Osteoblast (primary cell): ENCODE measurements around the gene ZNF805. TPM values are rescaled to one million over a fixed set of nuclear protein-coding genes. Genes with fewer than 3 reads are reported as not detected.
"Not testable (repeated sequence)": the region's sequence is repeated elsewhere in the genome, so short reads cannot be mapped to it uniquely, and the experiment has no call there.

Experiments
- DNase-seq: peaks from one replicate; pipeline ENCODE4 v3.0.0; 2011; ENCODE audit warnings: low spot score, mixed read lengths; ENCODE audit not compliant: insufficient read length; ENCODE audit errors: missing footprints
- H2AFZ ChIP-seq: 2 replicates; pipeline ENCODE4 v1.6.0; 2011; ENCODE audit warnings: mild to moderate bottlenecking, low read length
- H3K27ac ChIP-seq: 2 replicates; pipeline ENCODE4 v1.5.1; 2011; ENCODE audit warnings: mild to moderate bottlenecking, low read depth, low read length, moderate library complexity
- H3K27me3 ChIP-seq: 2 replicates; pipeline ENCODE4 v1.6.0; 2012; ENCODE audit warnings: mild to moderate bottlenecking, control low read depth, inconsistent platforms, low read length, moderate library complexity; ENCODE audit not compliant: insufficient read depth
- H3K36me3 ChIP-seq: 2 replicates; pipeline ENCODE4 v1.5.1; 2011; ENCODE audit warnings: mild to moderate bottlenecking, low read length, control low read depth, moderate library complexity; ENCODE audit not compliant: insufficient read depth
- H3K4me1 ChIP-seq: 2 replicates; pipeline ENCODE4 v1.5.1; 2011; ENCODE audit warnings: mild to moderate bottlenecking, low read length, control low read depth, moderate library complexity; ENCODE audit not compliant: insufficient read depth
- H3K4me2 ChIP-seq: 2 replicates; pipeline ENCODE4 v1.6.0; 2011; ENCODE audit warnings: mild to moderate bottlenecking, low read length; ENCODE audit not compliant: insufficient read depth
- H3K4me3 ChIP-seq: fragments of 200-600 bp; sonication (generic); 3 replicates; pipeline ENCODE4 v1.5.1; 2012; ENCODE audit warnings: mild to moderate bottlenecking, low read length, inconsistent platforms; ENCODE audit not compliant: insufficient read depth
- H3K79me2 ChIP-seq: 2 replicates; pipeline ENCODE4 v1.6.0; 2012; ENCODE audit warnings: mild to moderate bottlenecking, low read length, control low read depth, inconsistent platforms; ENCODE audit not compliant: insufficient read depth
- H3K9me3 ChIP-seq: 2 replicates; pipeline ENCODE4 v1.5.1; 2011; ENCODE audit warnings: low read depth, low read length, control low read depth
- H4K20me1 ChIP-seq: 2 replicates; pipeline ENCODE4 v1.6.0; 2012; ENCODE audit warnings: mild to moderate bottlenecking, low read length, control low read depth; ENCODE audit not compliant: insufficient read depth
- total RNA-seq: library from RNA; depleted of rRNA; stranded (reverse); fragments of >200 nt; gene quantifications from 2 replicates; pipeline ENCODE4 v1.2.3, GENCODE V29; 2012
- TF ChIP-seq, protein P1 (sequence below): IDR thresholded peaks from 2 replicates; pipeline ENCODE4 v1.5.1; 2011; ENCODE audit warnings: mild to moderate bottlenecking, low read depth, low read length, moderate library complexity; ENCODE audit errors: extremely low read depth

Gene ZNF805
- total RNA-seq: 32.1 and 34.0 TPM in 2 replicates

- H3K4me3 ChIP-seq: peak within 1 kb of the TSS; percentile 92
- H3K9me3 ChIP-seq: no peaks in the 10 kb centered on the region
These were observed at the start of gene ZNF805 for GRCh38 chr19:57240311-57241090. Gene ZNF805, plus strand, starts transcription at chr19:57240632. Its CDS starts 260 bp downstream, at chr19:57240892.

DNA sequence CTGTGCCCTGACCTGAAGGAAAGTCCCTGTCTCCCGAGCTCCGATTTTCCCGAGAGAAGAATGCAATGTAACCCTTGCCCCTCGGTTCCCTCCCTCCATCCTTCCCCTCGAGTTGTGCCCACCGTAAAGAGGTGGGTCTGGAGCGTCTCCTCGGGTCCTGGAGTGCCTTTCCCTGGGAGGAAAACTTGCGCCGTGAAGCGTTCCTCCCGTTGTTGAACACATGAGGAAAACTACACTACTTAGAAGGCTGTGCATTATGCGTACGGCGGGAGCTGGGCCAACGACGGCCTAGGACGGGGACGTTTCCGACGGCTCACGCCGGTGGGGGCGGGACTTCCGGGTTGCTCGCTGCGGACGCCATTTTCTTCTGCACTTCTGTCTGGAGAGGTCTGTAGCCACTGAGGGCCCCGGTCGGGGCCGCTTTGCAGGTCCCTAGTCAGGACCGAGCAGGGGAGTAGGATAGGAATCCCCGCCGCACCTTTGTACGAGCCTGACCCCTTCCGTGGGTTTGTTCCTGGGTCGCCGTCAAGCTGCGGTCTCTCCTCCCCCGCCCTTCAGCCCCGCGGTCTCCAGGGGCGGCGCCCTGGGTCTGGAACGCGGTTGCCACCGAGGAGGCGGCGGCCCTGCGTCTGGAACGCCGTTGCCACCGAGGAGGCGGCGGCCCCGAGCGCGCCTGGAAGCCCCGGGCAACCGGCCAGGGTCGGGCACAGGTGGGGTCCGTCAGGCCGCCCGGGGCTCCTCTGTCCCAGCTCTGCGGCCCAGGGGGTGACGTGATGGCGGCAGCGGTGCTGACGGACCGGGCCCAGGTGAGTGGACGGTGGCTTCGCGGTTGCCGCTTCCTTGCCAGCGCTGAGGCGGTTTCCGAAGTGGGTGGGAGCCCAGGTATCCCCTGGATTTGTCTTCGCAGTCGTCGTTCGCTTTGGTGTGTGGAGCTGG, 49.0 kb upstream of the ZNF805 start, which contains the start of gene ZNF264:
Gene ZNF264 (plus strand): TSS at position 360 of the 936 bp plus-strand sequence. CDS start 414 bp downstream, at position 774.
- no peaks in the 10 kb centered on the region for H3K9me3 ChIP-seq
- H3K4me2 ChIP-seq: peak within 1 kb of the TSS; percentile 95
- H3K4me1 ChIP-seq: peaks cover 5% of the 10 kb centered on the region
- H3K36me3 ChIP-seq: peaks cover 33% of the 10 kb centered on the region
- H3K79me2 ChIP-seq: peaks cover 43% of the 10 kb centered on the region
- DNase-seq: peak; percentile 96
- peaks cover 27% of the 10 kb centered on the region for H4K20me1 ChIP-seq
- H2AFZ ChIP-seq: peak within 1 kb of the TSS; percentile 100
- peak within 1 kb of the TSS; percentile 78 for H3K27ac ChIP-seq
- peak within 1 kb of the TSS; percentile 96 for H3K4me3 ChIP-seq
- H3K27me3 ChIP-seq: no peaks in the 10 kb centered on the region
- TF ChIP-seq, protein P1, sequence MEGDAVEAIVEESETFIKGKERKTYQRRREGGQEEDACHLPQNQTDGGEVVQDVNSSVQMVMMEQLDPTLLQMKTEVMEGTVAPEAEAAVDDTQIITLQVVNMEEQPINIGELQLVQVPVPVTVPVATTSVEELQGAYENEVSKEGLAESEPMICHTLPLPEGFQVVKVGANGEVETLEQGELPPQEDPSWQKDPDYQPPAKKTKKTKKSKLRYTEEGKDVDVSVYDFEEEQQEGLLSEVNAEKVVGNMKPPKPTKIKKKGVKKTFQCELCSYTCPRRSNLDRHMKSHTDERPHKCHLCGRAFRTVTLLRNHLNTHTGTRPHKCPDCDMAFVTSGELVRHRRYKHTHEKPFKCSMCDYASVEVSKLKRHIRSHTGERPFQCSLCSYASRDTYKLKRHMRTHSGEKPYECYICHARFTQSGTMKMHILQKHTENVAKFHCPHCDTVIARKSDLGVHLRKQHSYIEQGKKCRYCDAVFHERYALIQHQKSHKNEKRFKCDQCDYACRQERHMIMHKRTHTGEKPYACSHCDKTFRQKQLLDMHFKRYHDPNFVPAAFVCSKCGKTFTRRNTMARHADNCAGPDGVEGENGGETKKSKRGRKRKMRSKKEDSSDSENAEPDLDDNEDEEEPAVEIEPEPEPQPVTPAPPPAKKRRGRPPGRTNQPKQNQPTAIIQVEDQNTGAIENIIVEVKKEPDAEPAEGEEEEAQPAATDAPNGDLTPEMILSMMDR: no peak

More at GRCh38 chr19:57240311-57241090, at the start of gene ZNF805:
- H3K36me3 ChIP-seq: peaks cover 14% of the 10 kb centered on the region
- H3K4me2 ChIP-seq: peak within 1 kb of the TSS; percentile 94
- no peaks in the 10 kb centered on the region for H3K27me3 ChIP-seq
- peaks cover 46% of the 10 kb centered on the region for H3K79me2 ChIP-seq
- peak; percentile 97 for DNase-seq
- H3K27ac ChIP-seq: peak within 1 kb of the TSS; percentile 90
- peaks cover 6% of the 10 kb centered on the region for H4K20me1 ChIP-seq
- H2AFZ ChIP-seq: peak within 1 kb of the TSS; percentile 100
- H3K4me1 ChIP-seq: peaks cover 14% of the 10 kb centered on the region
- TF ChIP-seq, protein P1: no peak

DNA sequence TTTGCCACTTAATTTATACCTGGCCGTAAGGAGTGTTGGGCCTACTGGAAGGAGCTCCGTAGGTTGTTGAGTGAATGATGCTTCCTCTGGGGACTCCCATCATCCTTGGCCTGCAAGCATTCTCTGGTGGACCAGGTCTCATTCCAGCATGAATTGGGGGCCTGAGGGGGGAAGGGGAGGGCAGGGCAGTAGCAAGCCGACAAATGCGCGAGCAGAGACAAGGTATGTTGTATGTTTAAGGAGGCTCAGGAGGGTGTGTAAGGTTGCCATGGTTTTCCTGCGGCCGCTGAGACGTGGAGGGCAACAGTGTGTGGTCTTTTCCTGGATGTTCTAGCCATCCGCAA, 48.4 kb upstream of the ZNF805 start:
- H4K20me1 ChIP-seq: peaks cover 27% of the 10 kb centered on the region
- H3K4me3 ChIP-seq: peak overlapping the region; percentile 96
- no peaks in the 10 kb centered on the region for H3K27me3 ChIP-seq
- DNase-seq: peak; percentile 73
- peaks cover 39% of the 10 kb centered on the region for H3K36me3 ChIP-seq
- peak overlapping the region; percentile 95 for H3K4me2 ChIP-seq
- H3K79me2 ChIP-seq: peaks cover 50% of the 10 kb centered on the region
- H3K27ac ChIP-seq: peak overlapping the region; percentile 78
- TF ChIP-seq, protein P1: no peak
- no peaks in the 10 kb centered on the region for H3K9me3 ChIP-seq
- H3K4me1 ChIP-seq: peaks cover 5% of the 10 kb centered on the region
- peak overlapping the region; percentile 100 for H2AFZ ChIP-seq

DNA sequence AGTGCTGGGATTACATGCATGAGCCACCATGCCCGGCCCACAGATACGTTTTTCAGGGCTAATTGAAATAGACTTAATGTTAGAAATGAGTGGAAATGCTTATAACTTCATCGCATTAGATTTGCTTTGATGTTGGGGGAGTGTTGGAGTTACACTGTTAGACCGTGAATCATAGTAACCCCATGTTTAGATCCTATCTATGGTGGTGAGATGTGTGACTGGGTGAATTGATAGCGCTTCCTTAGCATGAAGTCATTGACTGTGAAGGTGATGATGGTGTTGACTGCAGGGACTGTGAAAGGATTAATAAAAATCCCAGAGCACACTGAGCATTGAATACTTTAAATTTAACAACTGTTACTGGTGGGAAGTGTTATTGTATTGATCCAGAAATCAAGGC, 47.4 kb upstream of the ZNF805 start:
- H3K9me3 ChIP-seq: no peaks in the 10 kb centered on the region
- H3K4me2 ChIP-seq: peak overlapping the region; percentile 95
- no peak overlapping the region for H3K27ac ChIP-seq
- H3K36me3 ChIP-seq: peaks cover 40% of the 10 kb centered on the region
- H3K4me1 ChIP-seq: peaks cover 5% of the 10 kb centered on the region
- peaks cover 27% of the 10 kb centered on the region for H4K20me1 ChIP-seq
- TF ChIP-seq, protein P1: no peak
- H3K4me3 ChIP-seq: peak overlapping the region; percentile 96
- H3K27me3 ChIP-seq: no peaks in the 10 kb centered on the region
- no peak for DNase-seq
- no peak overlapping the region for H2AFZ ChIP-seq
- H3K79me2 ChIP-seq: peaks cover 50% of the 10 kb centered on the region

DNA sequence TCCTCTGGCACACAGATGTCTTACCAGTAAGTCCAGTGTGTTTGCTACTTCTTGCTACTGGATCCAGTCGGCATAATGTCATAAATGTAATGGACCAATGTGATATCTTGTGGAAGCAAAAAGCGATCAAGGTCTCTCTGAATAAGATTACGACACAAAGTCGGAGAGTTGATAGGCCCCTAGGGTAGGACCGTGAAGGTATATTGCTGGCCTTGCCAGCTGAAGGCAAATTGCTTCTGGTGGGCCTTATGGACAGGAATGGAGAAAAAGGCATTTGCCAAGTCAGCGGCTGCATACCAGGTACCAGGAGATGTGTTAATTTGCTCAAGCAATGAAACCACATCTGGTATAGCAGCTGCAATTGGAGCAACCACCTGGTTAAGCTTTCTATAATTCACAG, 42.6 kb upstream of the ZNF805 start:
- H3K36me3 ChIP-seq: peaks cover 40% of the 10 kb centered on the region
- H3K9me3 ChIP-seq, H3K27ac ChIP-seq, H3K4me2 ChIP-seq, H3K27me3 ChIP-seq, DNase-seq, H2AFZ ChIP-seq, H3K4me1 ChIP-seq, H3K4me3 ChIP-seq: not testable (repeated sequence)
- peaks cover 24% of the 10 kb centered on the region for H4K20me1 ChIP-seq
- peaks cover 66% of the 10 kb centered on the region for H3K79me2 ChIP-seq
